ENCODE results near the gene SLC10A7.

- TF ChIP-seq, protein P1, sequence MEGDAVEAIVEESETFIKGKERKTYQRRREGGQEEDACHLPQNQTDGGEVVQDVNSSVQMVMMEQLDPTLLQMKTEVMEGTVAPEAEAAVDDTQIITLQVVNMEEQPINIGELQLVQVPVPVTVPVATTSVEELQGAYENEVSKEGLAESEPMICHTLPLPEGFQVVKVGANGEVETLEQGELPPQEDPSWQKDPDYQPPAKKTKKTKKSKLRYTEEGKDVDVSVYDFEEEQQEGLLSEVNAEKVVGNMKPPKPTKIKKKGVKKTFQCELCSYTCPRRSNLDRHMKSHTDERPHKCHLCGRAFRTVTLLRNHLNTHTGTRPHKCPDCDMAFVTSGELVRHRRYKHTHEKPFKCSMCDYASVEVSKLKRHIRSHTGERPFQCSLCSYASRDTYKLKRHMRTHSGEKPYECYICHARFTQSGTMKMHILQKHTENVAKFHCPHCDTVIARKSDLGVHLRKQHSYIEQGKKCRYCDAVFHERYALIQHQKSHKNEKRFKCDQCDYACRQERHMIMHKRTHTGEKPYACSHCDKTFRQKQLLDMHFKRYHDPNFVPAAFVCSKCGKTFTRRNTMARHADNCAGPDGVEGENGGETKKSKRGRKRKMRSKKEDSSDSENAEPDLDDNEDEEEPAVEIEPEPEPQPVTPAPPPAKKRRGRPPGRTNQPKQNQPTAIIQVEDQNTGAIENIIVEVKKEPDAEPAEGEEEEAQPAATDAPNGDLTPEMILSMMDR (conservative IDR thresholded peaks at IDR 0.05 in 1 of 2, IDR thresholded peaks at IDR 0.05 in 1 of 2; ENCODE audit: extremely low read depth in 1 of 2, insufficient read depth in 1 of 2, low read depth in 1 of 2, low read length in 2 of 2): no peak
- no peak for TF ChIP-seq EZH2 (IDR thresholded peaks at IDR 0.05; ENCODE audit: borderline replicate concordance, low read length)
Observed at GRCh38 chr4:146550161-146550560, 28.4 kb upstream of the SLC10A7 start.

All from mammary epithelial cell (primary cell).